Kidney capillary endothelial cell (primary cell): Measurements from ENCODE around the gene VASH2.
"Not testable (repeated sequence)": the region's sequence is repeated elsewhere in the genome, so short reads cannot be mapped to it uniquely, and the experiment has no call there.

ENCODE experiments used
- DNase-seq: peaks from one replicate; pipeline ENCODE4 v3.0.0-alpha.2; 2018; ENCODE audit warnings: low spot score

The VASH2 gene

DNA sequence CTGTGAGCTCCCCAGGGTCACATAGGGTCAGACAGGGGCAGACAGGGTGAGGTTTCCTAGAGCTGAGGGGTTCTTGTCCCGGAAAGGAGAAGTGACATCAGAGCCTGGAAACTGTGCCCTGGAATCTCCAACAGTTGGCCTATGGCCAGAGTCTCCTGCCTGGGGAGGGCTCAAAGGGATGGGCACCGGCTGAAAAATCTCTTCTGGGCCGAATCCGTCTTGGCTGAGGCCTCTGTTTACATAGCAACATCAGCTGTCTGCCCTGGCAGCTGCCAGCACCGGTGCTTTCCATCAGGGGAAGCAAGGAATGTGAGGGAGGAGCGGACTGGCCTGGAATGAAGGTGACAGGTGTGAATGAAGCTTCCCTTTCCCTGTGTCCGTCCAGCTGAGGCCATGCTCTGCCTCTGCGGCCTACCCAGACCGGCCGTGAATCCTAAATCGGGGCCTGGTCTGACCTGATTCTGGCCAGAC lies 30.7 kb downstream of the VASH2 start:
- no peak for DNase-seq

DNA sequence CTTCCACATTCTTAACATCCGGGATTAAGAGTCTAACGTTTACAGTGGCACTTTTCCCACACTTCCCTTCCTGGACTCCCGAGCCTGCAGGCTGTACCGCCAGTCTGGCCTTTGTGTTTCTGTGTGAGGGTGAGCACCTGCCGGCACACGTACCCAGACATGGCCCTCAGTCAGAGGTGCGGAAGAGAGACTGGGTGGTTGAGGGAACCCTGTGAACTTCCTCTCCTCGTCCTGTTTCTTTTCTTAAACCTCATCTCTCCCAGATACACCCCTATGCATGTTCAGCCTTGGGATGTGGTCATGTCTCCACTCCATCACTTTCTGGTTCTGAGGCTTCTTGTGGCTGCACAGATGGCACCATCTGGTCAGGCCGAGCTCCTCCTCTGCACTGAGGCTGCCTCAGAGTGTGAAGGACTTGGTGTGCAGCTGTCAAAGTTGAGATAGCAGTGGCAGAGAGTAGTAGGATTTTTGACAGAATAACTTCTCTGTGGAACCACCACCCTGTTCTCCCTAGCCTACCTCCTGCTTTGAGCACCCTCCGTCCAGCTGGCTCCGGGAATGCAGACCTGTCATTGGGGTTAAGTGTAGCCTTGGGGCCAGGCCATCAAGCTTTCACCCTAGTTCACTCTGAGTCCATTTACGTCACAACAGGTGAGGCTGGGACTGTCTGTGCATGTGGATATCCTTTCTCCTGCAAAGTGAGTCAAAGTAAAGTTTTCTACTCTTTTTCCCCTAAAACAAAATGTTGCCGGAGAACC lies 31.4 kb downstream of the VASH2 start:
- no peak for DNase-seq

DNA sequence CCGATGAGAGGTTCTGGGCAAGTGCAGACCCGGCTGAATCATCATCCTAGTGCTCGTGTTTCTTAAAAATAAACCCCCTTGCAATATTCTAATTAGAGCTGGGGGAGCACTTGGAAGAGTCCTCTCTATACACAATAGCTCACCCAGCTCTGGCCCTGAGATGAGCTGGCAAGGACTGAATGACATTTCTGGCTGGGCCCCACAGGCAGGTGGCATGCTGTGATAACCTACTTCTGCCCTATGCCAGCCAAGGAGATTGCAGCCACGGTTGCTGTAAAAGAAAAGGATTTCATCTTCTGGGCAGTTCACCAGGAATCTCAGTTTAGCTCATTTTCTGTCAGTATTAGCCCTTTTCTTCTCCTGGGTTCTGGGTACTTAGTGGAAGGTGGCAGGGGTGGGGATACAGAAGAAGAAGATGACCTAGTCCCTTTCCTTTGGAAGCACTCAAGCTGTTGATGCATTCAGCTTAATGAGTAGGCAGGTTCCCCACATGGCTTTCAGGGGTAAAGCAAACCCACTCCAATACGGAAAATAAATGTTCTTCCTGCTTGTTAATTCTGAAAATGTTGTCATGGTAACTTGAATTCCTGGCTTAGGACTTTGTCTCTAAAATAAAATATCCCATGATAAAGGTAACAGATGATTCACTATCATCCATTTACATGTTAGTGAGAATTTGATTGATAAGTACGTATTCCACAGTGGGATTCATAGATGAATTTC lies 32.2 kb downstream of the VASH2 start:
- DNase-seq, result no peak

DNA sequence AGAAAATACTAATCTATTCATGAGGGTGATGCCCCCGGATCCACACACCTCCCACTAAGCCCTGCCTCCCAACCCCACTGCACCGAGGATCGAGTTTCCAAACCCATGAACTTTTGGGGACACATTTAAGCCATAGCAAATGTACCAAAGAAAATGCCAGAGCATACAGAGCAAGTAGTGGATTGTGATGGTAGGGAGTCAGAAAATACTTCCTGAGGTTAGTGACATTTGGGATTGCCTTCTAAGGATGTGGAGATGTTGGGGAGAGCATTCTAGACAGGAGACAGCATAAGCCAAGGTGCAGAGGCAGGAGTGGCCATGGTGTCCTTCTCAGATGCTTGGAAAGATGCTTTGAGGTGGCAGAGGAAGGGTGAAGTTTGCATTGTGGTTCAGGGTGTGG lies 33.1 kb downstream of the VASH2 start:
- DNase-seq, result no peak

DNA sequence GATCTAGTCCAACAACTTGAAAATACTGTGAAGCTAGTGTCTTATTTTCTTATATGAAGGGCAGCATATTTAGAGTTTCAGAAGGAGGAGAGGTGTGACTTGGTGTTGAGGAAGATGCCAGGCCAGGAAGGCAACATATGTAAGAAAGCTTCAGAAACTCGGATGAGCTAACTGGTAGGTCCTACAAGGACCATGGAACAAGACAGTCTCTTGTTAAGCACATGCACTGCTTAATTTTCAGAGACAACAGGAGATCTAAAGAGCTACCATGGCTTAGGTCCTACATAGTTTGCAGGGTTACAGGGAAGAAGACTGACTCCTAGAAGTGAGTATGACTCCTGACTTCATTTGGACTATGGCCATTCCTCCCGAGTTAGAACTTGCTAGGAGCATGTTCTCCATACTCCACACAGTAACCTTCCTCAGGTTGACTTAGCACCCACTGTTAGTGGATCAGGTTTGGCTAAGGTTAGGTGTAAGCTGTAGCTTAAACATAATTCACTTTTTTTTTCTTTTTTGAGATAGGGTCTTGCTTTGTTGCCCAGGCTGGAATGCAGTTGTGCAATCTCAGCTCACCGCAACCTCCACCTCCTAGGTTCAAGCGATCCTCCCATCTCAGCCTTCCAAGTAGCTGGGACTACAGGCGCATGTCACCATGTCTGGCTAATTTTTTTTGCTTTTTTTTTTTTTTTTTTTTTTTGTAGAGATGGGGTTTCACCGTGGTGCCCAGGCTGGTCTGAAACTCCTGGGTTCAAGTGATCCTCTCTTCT lies 34.4 kb downstream of the VASH2 start:
- DNase-seq, result no peak

DNA sequence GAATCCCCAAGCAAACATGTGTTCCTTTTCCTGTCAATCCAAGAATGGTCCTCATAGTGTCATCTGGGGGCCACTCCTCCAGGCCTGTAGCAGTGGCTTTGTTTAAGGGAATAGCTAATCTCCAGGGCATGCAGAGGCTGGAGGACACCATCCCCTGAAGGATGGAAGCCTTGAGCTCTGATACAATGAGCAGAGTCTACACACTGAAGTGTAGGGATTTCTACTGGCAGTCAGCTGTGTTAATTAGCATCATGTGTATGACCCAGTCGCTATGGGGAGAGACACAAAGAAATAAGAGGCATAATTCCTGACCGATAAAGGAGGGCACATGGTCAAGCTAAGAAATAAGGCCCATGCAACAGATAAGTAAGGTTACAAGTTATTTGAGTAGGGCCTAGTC lies 36.2 kb downstream of the VASH2 start:
- DNase-seq, result no peak

DNA sequence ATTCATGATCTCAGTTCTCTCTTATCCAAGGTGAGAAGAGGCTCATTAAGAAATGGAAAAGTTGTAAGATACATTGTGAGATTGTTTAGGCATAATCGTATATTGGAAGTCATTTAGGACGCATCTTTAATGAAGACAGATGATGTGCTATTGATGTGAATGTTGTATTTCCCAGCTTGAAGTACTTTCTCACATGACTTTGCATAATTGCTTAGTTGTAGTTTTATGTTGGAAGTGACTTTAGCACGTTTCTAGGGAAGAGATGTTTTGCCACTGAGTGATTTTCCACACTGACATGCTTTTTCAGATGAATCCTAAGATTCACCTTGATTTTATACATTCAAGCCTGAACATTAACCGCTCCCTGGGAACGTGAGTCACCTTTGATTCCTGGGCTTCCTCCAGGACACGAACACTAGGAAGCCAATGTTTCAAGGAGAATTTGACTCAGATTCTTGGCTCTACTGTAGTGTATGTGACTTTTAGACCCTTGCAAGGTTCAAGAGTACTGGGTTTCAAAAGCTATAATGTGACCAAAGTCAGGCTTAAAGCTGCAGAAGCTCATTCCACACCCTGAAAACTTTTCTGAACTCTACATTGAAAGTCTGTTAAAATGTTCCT lies 37.5 kb downstream of the VASH2 start:
- no peak for DNase-seq

DNA sequence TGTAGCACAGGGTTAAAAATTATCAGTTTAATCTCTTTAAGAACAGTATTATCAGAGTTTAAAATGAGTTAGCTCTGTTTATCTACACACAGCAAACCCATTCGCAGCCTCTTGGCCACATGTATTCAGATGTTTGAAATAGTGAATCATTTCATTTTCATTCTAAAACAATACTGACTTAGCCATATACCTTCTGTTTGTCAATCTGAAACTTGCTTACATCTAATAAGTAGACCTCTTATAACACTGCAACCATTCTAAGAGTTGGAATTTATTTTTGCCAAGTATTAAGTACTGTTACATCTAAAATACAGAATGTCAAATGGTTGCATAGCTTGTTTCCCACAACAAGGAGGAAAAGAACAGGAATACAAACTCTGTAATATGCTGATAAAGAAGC lies 39.9 kb downstream of the VASH2 start:
- DNase-seq, result no peak

DNA sequence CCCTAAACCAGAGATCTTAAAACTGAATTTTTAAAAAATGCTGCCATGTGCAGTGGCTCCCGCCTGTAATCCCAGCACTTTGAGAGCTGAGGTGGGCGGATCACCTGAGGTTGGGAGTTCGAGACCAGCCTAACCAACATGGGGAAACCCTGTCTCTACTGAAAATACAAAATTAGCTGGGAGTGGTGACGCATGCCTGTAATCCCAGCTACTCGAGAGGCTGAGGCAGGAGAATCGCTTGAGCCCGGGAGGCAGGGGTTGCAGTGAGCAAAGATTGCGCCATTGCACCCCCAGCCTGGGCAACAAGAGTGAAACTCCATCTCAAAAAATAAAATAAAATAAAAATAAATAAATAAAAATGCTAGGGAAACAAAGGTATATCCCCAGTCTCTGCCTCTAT lies 43.6 kb downstream of the VASH2 start:
- not testable (repeated sequence) for DNase-seq

DNA sequence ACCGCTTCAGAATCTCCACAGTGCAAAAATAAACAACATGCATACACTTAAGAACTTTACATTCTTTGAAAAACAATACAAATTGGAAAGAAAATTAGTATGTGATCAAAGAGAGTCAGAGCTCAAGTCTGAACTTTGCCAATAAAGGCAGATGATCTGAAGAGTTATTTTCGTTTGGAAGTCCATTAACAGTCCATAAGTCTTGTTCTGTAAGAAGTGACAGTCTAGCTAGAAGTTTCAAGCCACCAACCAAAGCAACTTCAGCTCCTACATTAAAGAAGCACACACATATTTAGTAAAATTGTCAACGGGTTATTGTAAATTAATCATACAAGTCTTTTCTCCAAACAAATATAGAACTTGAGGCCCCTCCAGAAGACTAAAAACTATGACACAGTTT lies 44.6 kb downstream of the VASH2 start:
- no peak for DNase-seq

DNA sequence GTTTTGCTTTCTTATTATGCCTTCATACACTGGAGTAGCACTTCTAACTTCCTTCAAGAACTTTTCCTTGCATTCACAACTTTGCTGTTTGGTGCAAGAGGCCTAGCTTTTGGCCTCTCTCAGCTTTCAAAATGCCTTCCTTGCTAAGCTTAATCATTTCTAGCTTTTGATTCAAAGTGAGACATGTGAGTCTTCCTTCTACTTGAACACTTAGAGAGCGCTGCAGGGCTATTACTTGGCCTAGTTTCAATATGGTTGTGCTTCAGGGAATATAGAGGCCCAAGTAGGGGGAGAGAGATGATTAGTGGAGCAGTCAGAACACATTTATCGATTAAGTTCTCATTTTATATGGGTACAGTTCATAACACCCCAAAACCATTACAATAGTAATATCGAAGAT lies 52.9 kb downstream of the VASH2 start:
- no peak for DNase-seq

DNA sequence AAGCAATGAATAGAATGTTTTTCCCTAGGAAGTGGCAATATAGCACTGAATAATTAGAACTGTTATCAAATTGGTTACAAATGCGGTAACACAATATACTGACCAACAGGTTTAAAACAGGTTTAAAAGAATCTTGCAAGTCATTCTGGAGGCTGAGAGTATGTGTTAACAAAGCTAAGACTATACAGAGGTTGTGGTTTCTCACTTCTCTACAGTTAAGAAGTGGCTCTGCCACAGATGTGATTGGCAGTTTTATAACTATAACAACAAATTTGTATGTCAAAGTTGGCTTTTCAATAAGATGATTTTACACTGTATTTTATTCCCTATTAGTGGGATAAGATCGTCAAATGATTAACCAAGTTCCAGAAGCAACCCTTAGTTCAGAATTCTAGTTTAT lies 58.2 kb downstream of the VASH2 start:
- no peak for DNase-seq

DNA sequence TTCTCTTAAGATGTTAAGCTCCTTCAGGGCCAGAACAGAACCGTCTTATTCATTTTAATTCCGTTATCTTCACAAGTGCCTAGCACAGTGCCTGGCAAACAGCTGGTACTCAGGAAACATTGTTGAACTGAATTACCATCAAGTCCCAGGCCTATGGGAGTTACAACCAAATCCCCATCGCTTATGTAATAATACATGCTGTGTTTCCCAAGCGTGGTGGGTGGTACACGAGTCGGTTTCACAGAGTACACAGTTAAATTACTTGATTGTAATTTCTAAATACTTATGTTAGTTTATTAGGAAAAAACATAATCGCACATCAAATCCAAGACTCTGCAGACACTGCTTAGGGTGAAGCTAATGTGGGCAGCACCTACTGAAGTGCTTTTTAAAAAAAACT lies 64.3 kb downstream of the VASH2 start:
- peak; percentile 12 for DNase-seq

DNA sequence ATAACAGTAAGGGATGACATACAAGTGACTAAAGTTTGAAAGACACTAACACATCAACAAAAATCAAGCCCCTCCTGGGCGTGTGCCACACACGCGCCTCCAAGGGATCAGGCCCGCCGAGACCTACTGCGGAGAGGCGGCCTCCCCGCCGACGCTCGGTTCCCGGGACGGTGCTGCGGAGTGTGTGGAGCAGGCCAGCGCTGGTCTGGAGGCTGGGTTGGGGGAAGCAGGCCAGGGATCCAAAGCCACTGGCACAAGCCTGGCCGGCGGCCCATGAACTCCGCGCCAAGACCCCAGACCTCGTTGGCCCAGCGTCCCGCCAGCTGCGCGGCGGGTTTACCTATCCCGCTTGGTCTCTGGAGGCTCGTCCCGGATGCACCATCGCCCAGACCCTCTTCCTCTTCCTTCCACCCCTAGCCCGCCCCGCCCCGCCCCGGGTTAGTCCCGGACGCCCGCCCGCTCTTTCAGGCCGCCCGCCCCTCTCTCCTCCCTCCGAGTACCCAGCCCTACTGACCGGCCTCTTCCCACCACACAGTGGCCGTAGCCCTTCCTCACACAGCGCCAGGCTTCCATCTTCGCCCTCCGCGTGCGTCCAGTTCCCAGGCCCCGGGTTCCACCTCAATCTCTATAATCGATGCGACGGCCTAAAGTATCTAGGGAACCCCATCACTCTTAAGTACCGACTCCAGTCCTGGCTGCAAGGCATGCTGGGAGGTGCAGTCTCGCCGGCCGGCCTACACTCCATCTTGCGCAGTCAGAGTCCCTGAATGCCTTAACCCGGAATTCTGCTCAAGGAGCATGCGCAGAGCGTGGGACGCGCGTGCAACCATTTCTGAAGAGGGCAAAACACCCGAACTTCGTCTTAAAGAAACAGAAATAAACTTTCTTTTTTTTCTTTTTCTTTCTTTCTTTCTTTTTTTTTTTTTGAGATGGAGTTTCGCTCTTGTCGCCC lies 65.0 kb downstream of the VASH2 start, which contains the start of gene ANGEL2:
Gene ANGEL2 (minus strand): TSS at position 769 of the 952 bp plus-strand sequence. CDS start 196 bp downstream, at position 573.
- peak; percentile 97 for DNase-seq

DNA sequence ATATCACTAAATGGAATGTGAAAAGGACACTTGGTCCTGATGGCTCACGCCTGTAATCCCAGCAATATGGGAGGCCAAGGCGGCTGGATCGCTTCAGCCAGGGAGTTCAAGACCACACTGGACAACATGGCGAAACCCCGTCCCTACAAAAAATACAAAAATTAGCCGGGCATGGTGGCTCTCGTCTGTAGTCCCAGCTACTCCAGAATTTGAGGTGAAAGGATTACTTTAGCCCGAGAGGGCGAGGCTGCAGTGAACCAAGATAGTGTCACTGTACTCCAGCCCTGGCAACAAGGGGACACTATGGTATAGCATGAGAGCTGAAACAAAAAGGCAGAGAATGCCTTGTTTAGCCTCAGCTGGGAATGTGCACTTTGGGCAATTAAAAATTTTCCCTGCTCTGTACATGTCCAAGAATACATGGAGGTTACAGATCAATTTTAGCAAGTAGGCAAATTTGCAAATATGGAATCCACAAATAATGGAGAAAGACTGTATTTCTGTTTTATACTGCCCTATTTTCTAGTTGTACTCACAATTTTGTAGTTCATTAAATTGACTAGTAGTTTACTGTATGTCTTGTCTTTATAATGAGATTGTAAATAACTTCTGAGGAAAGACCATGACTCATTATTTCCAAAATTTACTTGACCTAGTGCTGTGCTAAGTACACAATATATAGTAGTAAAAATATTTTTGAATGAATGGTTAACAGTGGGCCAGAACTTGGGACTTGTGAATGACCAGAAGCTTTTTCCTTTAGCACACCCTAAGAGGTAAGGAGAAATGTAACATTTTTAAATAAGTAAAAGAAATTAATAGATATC lies 67.3 kb downstream of the VASH2 start:
- DNase-seq, result no peak

DNA sequence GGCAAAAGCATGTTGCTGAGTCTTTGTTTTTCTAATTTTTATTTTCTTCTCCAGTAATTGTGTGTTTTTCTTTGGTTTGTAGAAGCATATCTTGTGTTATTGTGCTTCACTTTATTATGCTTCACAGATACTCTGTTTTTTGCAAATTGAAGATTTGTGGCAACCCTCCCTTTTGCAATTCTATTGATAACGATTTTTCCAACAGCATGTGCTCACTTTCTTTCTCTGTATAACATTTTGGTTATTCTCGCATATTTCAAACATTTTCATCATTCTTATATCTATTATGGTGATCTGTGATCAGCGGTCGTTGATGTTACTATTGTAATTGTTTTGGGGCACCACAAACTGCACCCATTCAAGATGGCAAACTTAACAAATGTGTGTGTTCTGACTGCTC lies 69.1 kb downstream of the VASH2 start:
- DNase-seq, result no peak

DNA sequence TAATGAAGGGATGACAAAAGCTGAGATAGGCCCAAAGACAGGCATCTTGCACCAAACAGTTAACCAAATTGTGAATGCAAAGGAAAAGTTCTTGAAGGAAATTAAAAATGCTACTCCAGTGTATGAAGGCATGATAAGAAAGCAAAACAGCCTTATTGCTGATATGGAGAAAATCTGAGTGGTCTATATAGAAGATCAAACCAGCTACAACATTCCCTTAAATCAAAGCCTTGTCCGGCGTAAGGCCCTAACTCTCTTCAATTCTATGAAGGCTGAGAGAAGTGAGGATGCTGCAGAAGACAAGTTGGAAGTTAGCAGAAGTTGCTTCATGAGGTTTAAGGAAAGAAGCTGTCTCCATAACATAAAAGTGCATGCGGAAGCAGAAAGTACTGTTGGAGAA lies 69.7 kb downstream of the VASH2 start:
- no peak for DNase-seq

DNA sequence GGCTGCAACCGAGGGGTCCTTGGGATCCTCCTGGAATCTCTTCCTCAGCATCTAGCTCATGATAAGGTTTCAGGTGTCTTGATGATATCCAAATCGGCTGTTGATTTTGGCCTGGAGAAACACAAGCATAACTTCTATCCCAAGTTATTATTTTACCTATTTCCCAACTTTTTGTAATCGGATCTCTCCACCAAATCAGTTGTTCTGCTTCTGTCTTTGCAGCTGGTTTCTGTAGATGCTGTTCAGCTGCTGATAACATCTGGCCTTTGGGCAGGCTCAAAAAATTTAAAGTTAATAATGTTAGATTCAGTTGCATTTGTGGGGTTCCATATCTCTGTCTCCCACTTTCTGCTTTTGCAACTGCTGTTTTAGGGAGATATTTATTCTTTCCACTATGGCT lies 76.7 kb downstream of the VASH2 start:
- DNase-seq, result not testable (repeated sequence)

DNA sequence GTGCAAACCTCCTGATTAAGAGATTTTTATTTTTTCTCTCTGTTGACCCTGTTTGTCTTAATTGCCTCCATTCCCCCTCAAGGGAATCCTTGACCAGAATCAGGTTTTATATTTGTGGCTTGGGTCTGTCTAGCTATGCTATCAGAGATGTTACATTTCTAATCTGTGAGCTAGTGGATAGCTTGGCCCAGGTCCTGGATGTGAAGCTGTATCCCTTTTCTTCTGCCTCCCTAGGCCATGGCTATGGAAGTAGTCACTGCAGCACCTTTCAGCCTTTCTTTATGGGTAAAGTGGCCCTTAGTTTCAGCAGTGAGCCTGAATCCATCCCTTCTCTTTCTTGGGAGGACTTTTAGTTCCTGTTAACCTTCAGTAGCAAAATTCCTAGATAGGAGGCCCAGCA lies 82.3 kb downstream of the VASH2 start:
- no peak for DNase-seq

DNA sequence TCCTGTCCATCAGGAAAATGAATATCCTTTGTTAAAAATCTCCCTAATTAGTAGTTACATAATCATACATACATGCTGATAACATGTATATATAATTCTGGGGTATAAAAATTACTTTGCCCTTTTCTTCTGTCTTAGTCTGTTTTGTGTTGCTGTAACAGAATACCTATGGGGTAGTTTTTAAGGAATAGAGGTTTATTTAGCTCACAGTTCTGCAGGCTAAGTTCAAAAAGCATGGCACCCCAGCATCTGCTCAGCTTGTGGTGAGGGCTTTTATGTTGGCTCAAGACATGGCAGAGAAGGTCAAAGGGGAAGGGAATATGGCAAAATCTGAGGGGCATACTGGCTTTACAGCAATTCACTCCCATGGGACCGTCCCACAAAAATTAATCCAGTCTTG lies 84.4 kb downstream of the VASH2 start:
- no peak for DNase-seq
